ENCODE results near the gene DNAJC27. TPM values are rescaled to one million over a fixed set of nuclear protein-coding genes. Genes with fewer than 3 reads are reported as not detected.

Gene DNAJC27
- total RNA-seq, 1 donor from 2014 or later: 19.1 TPM

DNA sequence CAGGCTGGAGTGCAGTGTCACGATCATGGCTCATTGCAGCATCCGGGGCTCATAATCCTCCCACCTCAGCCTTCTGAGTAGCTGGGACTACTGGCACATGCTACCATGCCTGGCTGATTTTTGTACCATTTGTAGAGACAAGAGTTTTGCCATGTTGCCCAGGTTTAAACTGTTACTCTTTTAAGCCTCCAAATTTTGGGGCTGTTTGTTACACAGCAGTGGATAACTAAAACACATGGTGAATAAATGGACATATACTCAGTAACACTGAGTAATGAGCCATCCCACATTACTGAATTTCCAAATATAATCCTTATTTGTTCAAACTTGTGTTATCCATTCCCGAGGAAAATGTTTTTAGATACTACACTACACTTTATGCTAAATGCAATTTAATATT is 61.5 kb downstream of the DNAJC27 start:
- H3K36me3 Mint-ChIP-seq: peaks cover 42% of the 10 kb centered on the region
- no peak for DNase-seq (ENCODE audit: low spot score)
- peaks cover 3% of the 10 kb centered on the region for H3K27me3 Mint-ChIP-seq (ENCODE audit: insufficient read depth, low read depth)
- no peak overlapping the region for H3K4me2 ChIP-seq
- no peak overlapping the region for H3K27ac Mint-ChIP-seq
- no peak for TF ChIP-seq EZH2phosphoT487 (IDR thresholded peaks at IDR 0.05)
- TF ChIP-seq CTCF (IDR thresholded peaks at IDR 0.05): no peak
- TF ChIP-seq EZH2 (IDR thresholded peaks at IDR 0.05): no peak
- no peak overlapping the region for H3K9ac ChIP-seq
- no peak overlapping the region for H2AFZ ChIP-seq (replicated peaks)
- H4K20me1 ChIP-seq (ENCODE audit: low read depth): peaks cover 3% of the 10 kb centered on the region
- H3K4me3 ChIP-seq: no peak overlapping the region
- H3K27me3 ChIP-seq: no peaks in the 10 kb centered on the region
- peaks cover 4% of the 10 kb centered on the region for H3K79me2 ChIP-seq (ENCODE audit: low read depth)
- H3K27ac ChIP-seq: no peak overlapping the region
- peaks cover 3% of the 10 kb centered on the region for H3K4me1 ChIP-seq
- H3K4me1 Mint-ChIP-seq: peaks cover 10% of the 10 kb centered on the region
- H3K9me3 ChIP-seq (ENCODE audit: low read depth): no peaks in the 10 kb centered on the region
- H3K4me3 Mint-ChIP-seq: no peak overlapping the region
- H3F3A ChIP-seq (ENCODE audit: low read depth): no peaks in the 10 kb centered on the region
- peaks cover 10% of the 10 kb centered on the region for H3K9me3 Mint-ChIP-seq
- H3K36me3 ChIP-seq: no peaks in the 10 kb centered on the region

DNA sequence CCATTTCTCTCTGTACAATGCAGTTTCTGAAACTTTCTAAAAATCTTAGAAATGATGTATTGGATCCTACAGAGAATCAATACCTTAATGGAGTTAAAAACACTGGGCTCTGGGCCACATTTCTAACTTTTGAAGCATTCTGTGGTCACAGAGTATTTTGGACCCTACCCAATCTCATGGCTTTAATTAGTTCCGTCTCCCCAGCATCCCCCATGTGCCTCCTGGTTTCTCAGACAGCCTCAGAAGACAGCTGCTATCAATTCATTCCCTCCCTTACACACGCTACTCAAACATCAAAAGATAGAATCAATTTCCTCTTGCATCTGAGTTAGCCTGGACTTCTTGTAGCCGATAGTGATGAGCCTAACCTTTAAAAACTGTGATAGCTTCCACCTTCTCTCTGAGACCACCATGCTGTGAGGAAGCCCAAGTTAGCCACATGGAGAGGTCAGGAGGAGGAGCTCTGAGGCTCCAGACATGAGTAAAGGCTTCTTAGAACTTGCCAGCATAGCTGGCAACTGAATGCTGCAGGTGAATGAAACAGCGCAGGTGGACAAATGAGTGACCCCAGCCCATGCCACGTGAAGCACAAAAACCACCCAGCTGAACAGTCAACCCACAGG is 62.1 kb downstream of the DNAJC27 start:
- TF ChIP-seq EZH2phosphoT487 (IDR thresholded peaks at IDR 0.05) (no peak), CTCF (IDR thresholded peaks at IDR 0.05) (no peak), EZH2 (IDR thresholded peaks at IDR 0.05) (no peak)
- H3K4me2 ChIP-seq: no peak overlapping the region
- no peak overlapping the region for H3K4me3 ChIP-seq
- peaks cover 3% of the 10 kb centered on the region for H4K20me1 ChIP-seq (ENCODE audit: low read depth)
- no peak overlapping the region for H2AFZ ChIP-seq (replicated peaks)
- peaks cover 4% of the 10 kb centered on the region for H3K79me2 ChIP-seq (ENCODE audit: low read depth)
- H3K4me3 Mint-ChIP-seq: no peak overlapping the region
- peaks cover 7% of the 10 kb centered on the region for H3K4me1 Mint-ChIP-seq
- H3K27ac Mint-ChIP-seq: peak overlapping the region; percentile 50
- no peak for DNase-seq (ENCODE audit: low spot score)
- H3K27me3 ChIP-seq: no peaks in the 10 kb centered on the region
- H3K9ac ChIP-seq: no peak overlapping the region
- H3K36me3 Mint-ChIP-seq: peaks cover 45% of the 10 kb centered on the region
- no peaks in the 10 kb centered on the region for H3K36me3 ChIP-seq
- H3K9me3 ChIP-seq (ENCODE audit: low read depth): no peaks in the 10 kb centered on the region
- H3K9me3 Mint-ChIP-seq: peaks cover 10% of the 10 kb centered on the region
- H3F3A ChIP-seq (ENCODE audit: low read depth): no peaks in the 10 kb centered on the region
- H3K4me1 ChIP-seq: peaks cover 3% of the 10 kb centered on the region
- peaks cover 3% of the 10 kb centered on the region for H3K27me3 Mint-ChIP-seq (ENCODE audit: insufficient read depth, low read depth)
- no peak overlapping the region for H3K27ac ChIP-seq

DNA sequence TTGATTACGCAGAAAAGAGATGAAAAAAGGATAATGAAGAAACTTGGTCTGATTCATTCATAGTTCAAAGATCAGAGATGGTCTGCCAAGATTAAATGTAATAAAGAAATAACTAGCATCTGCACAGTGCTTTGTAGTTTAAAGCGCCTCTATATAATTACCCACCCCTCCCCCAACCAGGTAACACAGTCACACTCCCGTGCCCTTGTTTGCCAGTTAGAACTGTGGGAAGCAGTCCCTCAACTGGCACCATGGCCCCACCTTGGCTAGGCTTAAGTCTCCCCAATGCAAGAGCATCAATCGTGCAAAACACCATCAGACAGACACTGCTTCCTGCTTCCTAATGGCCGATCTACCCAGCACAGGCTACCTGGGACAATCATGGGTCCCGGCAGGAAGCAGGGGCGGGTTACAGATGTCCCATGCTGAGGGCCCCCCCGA is 63.3 kb downstream of the DNAJC27 start:
- Mint-ChIP-seq H3K9me3 (peaks cover 12% of the 10 kb centered on the region), H3K27me3 (ENCODE audit: insufficient read depth, low read depth) (peaks cover 6% of the 10 kb centered on the region), H3K4me1 (peaks cover 5% of the 10 kb centered on the region), H3K4me3 (no peak overlapping the region), H3K36me3 (peaks cover 48% of the 10 kb centered on the region), H3K27ac (peak overlapping the region; percentile 4)
- peaks cover 4% of the 10 kb centered on the region for H3K79me2 ChIP-seq (ENCODE audit: low read depth)
- no peak overlapping the region for H3K4me2 ChIP-seq
- H3K4me1 ChIP-seq: no peaks in the 10 kb centered on the region
- peaks cover 3% of the 10 kb centered on the region for H4K20me1 ChIP-seq (ENCODE audit: low read depth)
- H2AFZ ChIP-seq (replicated peaks): no peak overlapping the region
- H3F3A ChIP-seq (ENCODE audit: low read depth): no peaks in the 10 kb centered on the region
- no peak for DNase-seq (ENCODE audit: low spot score)
- no peaks in the 10 kb centered on the region for H3K9me3 ChIP-seq (ENCODE audit: low read depth)
- TF ChIP-seq CTCF (IDR thresholded peaks at IDR 0.05) (no peak), EZH2 (IDR thresholded peaks at IDR 0.05) (no peak), EZH2phosphoT487 (IDR thresholded peaks at IDR 0.05) (no peak)
- no peak overlapping the region for H3K9ac ChIP-seq
- H3K27ac ChIP-seq: no peak overlapping the region
- no peaks in the 10 kb centered on the region for H3K27me3 ChIP-seq
- H3K36me3 ChIP-seq: no peaks in the 10 kb centered on the region
- H3K4me3 ChIP-seq: no peak overlapping the region
